ENCODE data around the gene VAT1L. TPM values are rescaled to one million over a fixed set of nuclear protein-coding genes. Genes with fewer than 3 reads are reported as not detected.

Gene VAT1L
- total RNA-seq, 1 donor from 2014 or later: 0.32 TPM

GRCh38 chr16:78007121-78007520 is 218.8 kb downstream of the VAT1L start:
- ATAC-seq (no peak), DNase-seq (no peak)
- Histone ChIP-seq H3K4me3 (no peak overlapping the region), H3K36me3 (no peaks in the 10 kb centered on the region), H3K27me3 (peaks cover 4% of the 10 kb centered on the region), H3K4me1 (no peaks in the 10 kb centered on the region), H3K27ac (no peak overlapping the region), H3K9me3 (no peaks in the 10 kb centered on the region)
- no peak for TF ChIP-seq CTCF (IDR thresholded peaks at IDR 0.05)
- intact Hi-C loops (cut with DNase I): no loop called here

GRCh38 chr16:78022347-78023060 is 234.1 kb downstream of the VAT1L start, which contains the start of gene CLEC3A:
Gene CLEC3A (plus strand): TSS chr16:78022548. CDS start chr16:78022627, 79 bp downstream.
- Histone ChIP-seq H3K27me3 (peaks cover 5% of the 10 kb centered on the region), H3K36me3 (no peaks in the 10 kb centered on the region), H3K9me3 (no peaks in the 10 kb centered on the region), H3K27ac (no peak within 1 kb of the TSS), H3K4me1 (no peaks in the 10 kb centered on the region), H3K4me3 (no peak within 1 kb of the TSS)
- ATAC-seq: no peak
- no peak for DNase-seq
- intact Hi-C loops (cut with DNase I): no loop called here
- no peak for TF ChIP-seq CTCF (IDR thresholded peaks at IDR 0.05)

- DNase-seq: no peak
- no peak overlapping the region for H3K27ac ChIP-seq
Measured at GRCh38 chr16:78024159-78024558, 235.8 kb downstream of the VAT1L start.

GRCh38 chr16:78025631-78026030 is 237.3 kb downstream of the VAT1L start:
- Histone ChIP-seq H3K9me3 (no peaks in the 10 kb centered on the region), H3K27me3 (peaks cover 5% of the 10 kb centered on the region), H3K36me3 (no peaks in the 10 kb centered on the region), H3K4me1 (no peaks in the 10 kb centered on the region), H3K27ac (no peak overlapping the region), H3K4me3 (no peak overlapping the region)
- no peak for DNase-seq
- no peak for ATAC-seq
- no peak for TF ChIP-seq CTCF (IDR thresholded peaks at IDR 0.05)
- intact Hi-C loops (cut with DNase I): no loop called here

More at GRCh38 chr16:78024159-78024558, 235.8 kb downstream of the VAT1L start:
- Histone ChIP-seq H3K9me3 (no peaks in the 10 kb centered on the region), H3K4me3 (no peak overlapping the region), H3K27me3 (peaks cover 5% of the 10 kb centered on the region), H3K4me1 (no peaks in the 10 kb centered on the region), H3K36me3 (no peaks in the 10 kb centered on the region)
- intact Hi-C loops (cut with DNase I): no loop called here
- no peak for TF ChIP-seq CTCF (IDR thresholded peaks at IDR 0.05)
- peak; percentile 24 for ATAC-seq

- no peaks in the 10 kb centered on the region for H3K4me1 ChIP-seq
- no peak for TF ChIP-seq CTCF (IDR thresholded peaks at IDR 0.05)
- intact Hi-C loops (cut with DNase I): no loop called here
- DNase-seq (no peak), ATAC-seq (no peak)
- H3K4me3 ChIP-seq: no peak overlapping the region
- H3K27ac ChIP-seq: no peak overlapping the region
- H3K27me3 ChIP-seq: no peaks in the 10 kb centered on the region
- H3K36me3 ChIP-seq: no peaks in the 10 kb centered on the region
- H3K9me3 ChIP-seq: no peaks in the 10 kb centered on the region
Measured at GRCh38 chr16:78028018-78028417, 239.7 kb downstream of the VAT1L start.

Other genes with a start within 250 kb of the VAT1L start
- gene NUDT7, start 66.0 kb upstream of the VAT1L start, total RNA-seq: 7.2 TPM
- not detected for gene CLEC3A, start 234.0 kb downstream of the VAT1L start, total RNA-seq